ENCODE results near the gene CKS1B. TPM values are rescaled to one million over a fixed set of nuclear protein-coding genes. Genes with fewer than 3 reads are reported as not detected.

The CKS1B gene
- total and polyA plus RNA-seq, 4 donors: 32.4 to 57.9 (median 44.4) TPM

DNA sequence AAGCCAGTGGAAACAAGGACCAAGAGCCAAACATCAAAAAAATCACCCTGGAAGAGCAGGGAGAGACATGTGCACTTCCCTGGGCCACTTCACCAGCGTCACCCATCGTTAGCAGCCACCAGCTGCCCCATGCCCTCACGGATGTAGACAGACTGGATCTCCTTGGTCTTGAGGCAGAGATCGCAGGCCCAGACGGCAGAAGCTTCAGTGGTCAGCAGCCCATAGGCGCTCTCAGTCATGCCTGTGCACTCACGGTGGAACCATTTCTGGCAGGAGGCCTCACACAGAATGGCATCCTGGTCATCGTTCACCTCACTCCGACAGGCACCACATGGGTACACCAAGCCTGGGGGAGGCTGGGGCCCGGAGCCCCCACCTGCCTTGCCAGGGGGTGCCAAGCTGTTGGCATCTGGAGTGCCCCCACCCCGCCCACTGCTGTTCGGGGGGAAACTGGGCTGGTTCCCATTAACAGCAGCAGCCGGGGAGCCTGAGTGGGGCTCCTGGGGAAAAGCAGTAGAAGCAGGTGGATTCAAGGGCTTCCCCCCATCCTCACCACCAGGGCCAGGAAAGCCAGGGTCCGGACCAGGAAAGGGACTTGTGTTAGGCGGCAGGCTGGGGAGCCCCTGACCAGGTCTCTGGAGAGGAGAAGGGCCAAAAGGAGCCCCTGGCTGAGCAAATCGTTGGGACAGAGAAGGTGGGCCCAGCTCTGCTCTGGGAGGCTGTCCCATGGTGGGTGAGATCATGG is 15.6 kb upstream of the CKS1B start:
- DNase-seq (ENCODE audit: low spot score): no peak
- Histone ChIP-seq H3K4me3 (ENCODE audit: low read depth in 1 of 3, low read length in 3 of 3) (no peak overlapping the region), H3K9ac (ENCODE audit: low read depth in 1 of 2, low read length in 2 of 2) (no peak overlapping the region), H3K36me3 (ENCODE audit: control insufficient read depth in 4 of 4, insufficient read depth in 3 of 4, low read depth in 1 of 4, low read length in 3 of 4) (peaks cover 3 to 17% (median 4%) of the 10 kb centered on the region in 4 donors), H3K9me3 (ENCODE audit: control insufficient read depth in 4 of 4, low read length in 3 of 4) (no peaks in the 10 kb centered on the region), H3K27ac (ENCODE audit: low read depth in 1 of 2, low read length in 2 of 2) (no peak overlapping the region), H3K4me1 (ENCODE audit: control insufficient read depth in 4 of 4, insufficient read depth in 4 of 4, low read length in 3 of 4) (peaks cover 7 to 63% (median 42%) of the 10 kb centered on the region in 4 donors), H3K27me3 (ENCODE audit: control insufficient read depth in 4 of 4, insufficient read depth in 4 of 4, low read length in 3 of 4) (no peaks in the 10 kb centered on the region)
- TF ChIP-seq FOXA2 (IDR thresholded peaks at IDR 0.05) (no peak), JUND (IDR thresholded peaks at IDR 0.05) (no peak), YY1 (IDR thresholded peaks at IDR 0.05) (no peak)
- TF ChIP-seq, protein P1, sequence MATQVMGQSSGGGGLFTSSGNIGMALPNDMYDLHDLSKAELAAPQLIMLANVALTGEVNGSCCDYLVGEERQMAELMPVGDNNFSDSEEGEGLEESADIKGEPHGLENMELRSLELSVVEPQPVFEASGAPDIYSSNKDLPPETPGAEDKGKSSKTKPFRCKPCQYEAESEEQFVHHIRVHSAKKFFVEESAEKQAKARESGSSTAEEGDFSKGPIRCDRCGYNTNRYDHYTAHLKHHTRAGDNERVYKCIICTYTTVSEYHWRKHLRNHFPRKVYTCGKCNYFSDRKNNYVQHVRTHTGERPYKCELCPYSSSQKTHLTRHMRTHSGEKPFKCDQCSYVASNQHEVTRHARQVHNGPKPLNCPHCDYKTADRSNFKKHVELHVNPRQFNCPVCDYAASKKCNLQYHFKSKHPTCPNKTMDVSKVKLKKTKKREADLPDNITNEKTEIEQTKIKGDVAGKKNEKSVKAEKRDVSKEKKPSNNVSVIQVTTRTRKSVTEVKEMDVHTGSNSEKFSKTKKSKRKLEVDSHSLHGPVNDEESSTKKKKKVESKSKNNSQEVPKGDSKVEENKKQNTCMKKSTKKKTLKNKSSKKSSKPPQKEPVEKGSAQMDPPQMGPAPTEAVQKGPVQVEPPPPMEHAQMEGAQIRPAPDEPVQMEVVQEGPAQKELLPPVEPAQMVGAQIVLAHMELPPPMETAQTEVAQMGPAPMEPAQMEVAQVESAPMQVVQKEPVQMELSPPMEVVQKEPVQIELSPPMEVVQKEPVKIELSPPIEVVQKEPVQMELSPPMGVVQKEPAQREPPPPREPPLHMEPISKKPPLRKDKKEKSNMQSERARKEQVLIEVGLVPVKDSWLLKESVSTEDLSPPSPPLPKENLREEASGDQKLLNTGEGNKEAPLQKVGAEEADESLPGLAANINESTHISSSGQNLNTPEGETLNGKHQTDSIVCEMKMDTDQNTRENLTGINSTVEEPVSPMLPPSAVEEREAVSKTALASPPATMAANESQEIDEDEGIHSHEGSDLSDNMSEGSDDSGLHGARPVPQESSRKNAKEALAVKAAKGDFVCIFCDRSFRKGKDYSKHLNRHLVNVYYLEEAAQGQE (IDR thresholded peaks at IDR 0.05): no peak
- TF ChIP-seq, protein P2, sequence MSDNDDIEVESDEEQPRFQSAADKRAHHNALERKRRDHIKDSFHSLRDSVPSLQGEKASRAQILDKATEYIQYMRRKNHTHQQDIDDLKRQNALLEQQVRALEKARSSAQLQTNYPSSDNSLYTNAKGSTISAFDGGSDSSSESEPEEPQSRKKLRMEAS (IDR thresholded peaks at IDR 0.05): no peak
- TF ChIP-seq, protein P3, sequence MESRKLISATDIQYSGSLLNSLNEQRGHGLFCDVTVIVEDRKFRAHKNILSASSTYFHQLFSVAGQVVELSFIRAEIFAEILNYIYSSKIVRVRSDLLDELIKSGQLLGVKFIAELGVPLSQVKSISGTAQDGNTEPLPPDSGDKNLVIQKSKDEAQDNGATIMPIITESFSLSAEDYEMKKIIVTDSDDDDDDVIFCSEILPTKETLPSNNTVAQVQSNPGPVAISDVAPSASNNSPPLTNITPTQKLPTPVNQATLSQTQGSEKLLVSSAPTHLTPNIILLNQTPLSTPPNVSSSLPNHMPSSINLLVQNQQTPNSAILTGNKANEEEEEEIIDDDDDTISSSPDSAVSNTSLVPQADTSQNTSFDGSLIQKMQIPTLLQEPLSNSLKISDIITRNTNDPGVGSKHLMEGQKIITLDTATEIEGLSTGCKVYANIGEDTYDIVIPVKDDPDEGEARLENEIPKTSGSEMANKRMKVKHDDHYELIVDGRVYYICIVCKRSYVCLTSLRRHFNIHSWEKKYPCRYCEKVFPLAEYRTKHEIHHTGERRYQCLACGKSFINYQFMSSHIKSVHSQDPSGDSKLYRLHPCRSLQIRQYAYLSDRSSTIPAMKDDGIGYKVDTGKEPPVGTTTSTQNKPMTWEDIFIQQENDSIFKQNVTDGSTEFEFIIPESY (IDR thresholded peaks at IDR 0.05): no peak
- WGBS: 96% methylated on average over 16 of the region's 16 CpGs

DNA sequence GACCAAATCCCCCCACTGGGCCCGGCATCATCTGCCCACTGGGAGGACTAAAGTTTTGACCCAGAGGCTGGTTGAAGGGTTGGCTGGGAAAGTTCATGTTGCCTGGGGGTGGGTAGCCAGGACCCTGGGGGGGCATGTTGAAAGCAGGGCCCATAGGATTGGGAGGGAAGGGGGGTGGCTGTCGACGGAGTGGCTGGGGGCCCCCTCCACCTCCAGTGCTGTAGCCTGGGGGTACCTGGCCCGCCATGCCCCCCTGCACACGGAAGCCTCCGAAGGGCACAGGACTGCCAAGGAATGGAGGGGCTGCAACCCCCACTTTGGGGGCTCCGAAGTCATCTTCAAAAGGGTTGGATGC is 15.1 kb upstream of the CKS1B start:
- no peak for TF ChIP-seq FOXA2 (IDR thresholded peaks at IDR 0.05)
- DNase-seq (ENCODE audit: low spot score): no peak
- Histone ChIP-seq H3K4me1 (ENCODE audit: control insufficient read depth in 4 of 4, insufficient read depth in 4 of 4, low read length in 3 of 4) (peaks cover 7 to 61% (median 40%) of the 10 kb centered on the region in 4 donors), H3K4me3 (ENCODE audit: low read depth in 1 of 3, low read length in 3 of 3) (no peak overlapping the region), H3K27ac (ENCODE audit: low read depth in 1 of 2, low read length in 2 of 2) (no peak overlapping the region), H3K9ac (ENCODE audit: low read depth in 1 of 2, low read length in 2 of 2) (no peak overlapping the region), H3K27me3 (ENCODE audit: control insufficient read depth in 4 of 4, insufficient read depth in 4 of 4, low read length in 3 of 4) (no peaks in the 10 kb centered on the region), H3K36me3 (ENCODE audit: control insufficient read depth in 4 of 4, insufficient read depth in 3 of 4, low read depth in 1 of 4, low read length in 3 of 4) (peaks cover 3 to 21% (median 7%) of the 10 kb centered on the region in 4 donors), H3K9me3 (ENCODE audit: control insufficient read depth in 4 of 4, low read length in 3 of 4) (no peaks in the 10 kb centered on the region)
- 92% methylated on average over 7 of the region's 7 CpGs for WGBS

DNA sequence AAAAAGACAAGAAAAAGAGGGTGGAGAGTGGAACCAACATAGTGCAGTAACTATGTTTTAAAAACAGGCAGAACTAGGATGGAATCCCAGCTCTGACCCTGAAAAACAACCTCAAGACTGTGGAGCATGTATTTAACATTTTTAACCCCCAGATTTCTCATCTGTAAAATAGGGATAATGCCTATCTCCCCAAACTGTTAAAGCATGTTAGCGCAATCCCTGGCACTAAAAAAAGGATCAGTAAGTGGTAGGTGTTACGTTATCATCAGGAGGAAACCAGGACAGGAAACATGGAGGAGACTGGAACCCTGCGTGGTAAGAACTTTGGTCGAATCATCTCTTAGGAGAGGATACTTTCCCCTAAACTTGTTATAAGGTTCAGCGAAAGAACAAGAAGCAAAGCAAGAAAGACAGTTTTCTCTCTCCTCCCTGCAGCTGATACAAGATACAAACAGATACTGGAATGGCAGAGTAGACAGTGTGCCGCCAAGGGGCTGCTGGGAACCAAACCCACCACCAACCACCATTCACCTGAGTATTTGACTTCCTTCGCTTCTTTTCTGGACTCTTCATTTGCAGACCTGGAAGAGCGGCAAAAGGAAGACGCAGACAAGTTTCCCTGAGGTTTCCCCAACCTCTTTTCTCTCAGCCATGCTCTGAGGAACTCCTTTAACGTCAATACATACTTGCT is 13.9 kb upstream of the CKS1B start:
- peaks cover 6 to 30% (median 13%) of the 10 kb centered on the region in 4 donors for H3K36me3 ChIP-seq (ENCODE audit: control insufficient read depth in 4 of 4, insufficient read depth in 3 of 4, low read depth in 1 of 4, low read length in 3 of 4)
- no peak for DNase-seq (ENCODE audit: low spot score)
- H3K4me1 ChIP-seq (ENCODE audit: control insufficient read depth in 4 of 4, insufficient read depth in 4 of 4, low read length in 3 of 4): peaks cover 3 to 53% (median 33%) of the 10 kb centered on the region in 4 donors
- no peaks in the 10 kb centered on the region for H3K9me3 ChIP-seq (ENCODE audit: control insufficient read depth in 4 of 4, low read length in 3 of 4)
- peak overlapping the region; percentile 62 to 86 (median 82) for H3K4me3 ChIP-seq (ENCODE audit: low read depth in 1 of 3, low read length in 3 of 3)
- peak overlapping the region; percentile 88 for H3K9ac ChIP-seq (ENCODE audit: low read depth in 1 of 2, low read length in 2 of 2)
- peak overlapping the region; percentile 83 to 97 for H3K27ac ChIP-seq (ENCODE audit: low read depth in 1 of 2, low read length in 2 of 2)
- H3K27me3 ChIP-seq (ENCODE audit: control insufficient read depth in 4 of 4, insufficient read depth in 4 of 4, low read length in 3 of 4): no peaks in the 10 kb centered on the region
- 43% methylated on average over 10 of the region's 10 CpGs for WGBS
- TF ChIP-seq GABPA (IDR thresholded peaks at IDR 0.05 in 1 of 2, conservative IDR thresholded peaks at IDR 0.05 in 1 of 2): no peak
- TF ChIP-seq NR2F2 (IDR thresholded peaks at IDR 0.05): no peak
- TF ChIP-seq, protein P4, sequence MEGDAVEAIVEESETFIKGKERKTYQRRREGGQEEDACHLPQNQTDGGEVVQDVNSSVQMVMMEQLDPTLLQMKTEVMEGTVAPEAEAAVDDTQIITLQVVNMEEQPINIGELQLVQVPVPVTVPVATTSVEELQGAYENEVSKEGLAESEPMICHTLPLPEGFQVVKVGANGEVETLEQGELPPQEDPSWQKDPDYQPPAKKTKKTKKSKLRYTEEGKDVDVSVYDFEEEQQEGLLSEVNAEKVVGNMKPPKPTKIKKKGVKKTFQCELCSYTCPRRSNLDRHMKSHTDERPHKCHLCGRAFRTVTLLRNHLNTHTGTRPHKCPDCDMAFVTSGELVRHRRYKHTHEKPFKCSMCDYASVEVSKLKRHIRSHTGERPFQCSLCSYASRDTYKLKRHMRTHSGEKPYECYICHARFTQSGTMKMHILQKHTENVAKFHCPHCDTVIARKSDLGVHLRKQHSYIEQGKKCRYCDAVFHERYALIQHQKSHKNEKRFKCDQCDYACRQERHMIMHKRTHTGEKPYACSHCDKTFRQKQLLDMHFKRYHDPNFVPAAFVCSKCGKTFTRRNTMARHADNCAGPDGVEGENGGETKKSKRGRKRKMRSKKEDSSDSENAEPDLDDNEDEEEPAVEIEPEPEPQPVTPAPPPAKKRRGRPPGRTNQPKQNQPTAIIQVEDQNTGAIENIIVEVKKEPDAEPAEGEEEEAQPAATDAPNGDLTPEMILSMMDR (IDR thresholded peaks at IDR 0.05; ENCODE audit: low read depth, low read length, missing input control): no peak
- TF ChIP-seq HNF4G (IDR thresholded peaks at IDR 0.05): no peak
- TF ChIP-seq JUND (IDR thresholded peaks at IDR 0.05): no peak
- TF ChIP-seq, protein P1 (IDR thresholded peaks at IDR 0.05): no peak
- TF ChIP-seq SP1 (IDR thresholded peaks at IDR 0.05): no peak
- TF ChIP-seq, protein P5, sequence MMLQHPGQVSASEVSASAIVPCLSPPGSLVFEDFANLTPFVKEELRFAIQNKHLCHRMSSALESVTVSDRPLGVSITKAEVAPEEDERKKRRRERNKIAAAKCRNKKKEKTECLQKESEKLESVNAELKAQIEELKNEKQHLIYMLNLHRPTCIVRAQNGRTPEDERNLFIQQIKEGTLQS (IDR thresholded peaks at IDR 0.05): no peak
- TF ChIP-seq FOXA1 (IDR thresholded peaks at IDR 0.05): no peak
- no peak for TF ChIP-seq FOXA2 (IDR thresholded peaks at IDR 0.05)
- TF ChIP-seq YY1 (IDR thresholded peaks at IDR 0.05): no peak
